Hepatocyte (in vitro differentiated cells): ENCODE measurements around the gene MAP2. TPM values are rescaled to one million over a fixed set of nuclear protein-coding genes. Genes with fewer than 3 reads are reported as not detected.
"Not testable (repeated sequence)": the region's sequence is repeated elsewhere in the genome, so short reads cannot be mapped to it uniquely, and the experiment has no call there.

ENCODE experiments used
- DNase-seq: peaks from one replicate; pipeline ENCODE4 v3.0.0-alpha.2; 2016; ENCODE audit warnings: low spot score
- H2AFZ ChIP-seq: fragments of 200-600 bp; sonication (generic); 2 replicates; pipeline ENCODE4 v1.6.0; 2016; ENCODE audit warnings: antibody characterized with exemption, mild to moderate bottlenecking
- H3K27ac ChIP-seq: fragments of 200-600 bp; sonication (generic); 2 replicates; pipeline ENCODE4 v1.5.1; 2016; ENCODE audit warnings: mild to moderate bottlenecking
- H3K27me3 ChIP-seq: fragments of 200-600 bp; sonication (generic); 2 replicates; pipeline ENCODE4 v1.6.1; 2016
- H3K36me3 ChIP-seq: fragments of 200-600 bp; sonication (generic); replicated peaks from 2 replicates; pipeline ENCODE4 v1.5.1; 2016; ENCODE audit warnings: low read depth; ENCODE audit not compliant: insufficient read depth
- H3K4me1 ChIP-seq: fragments of 200-600 bp; sonication (generic); 2 replicates; pipeline ENCODE4 v1.5.1; 2016; ENCODE audit warnings: mild to moderate bottlenecking, moderate library complexity; ENCODE audit not compliant: insufficient read depth
- H3K4me2 ChIP-seq: fragments of 200-600 bp; sonication (generic); 2 replicates; pipeline ENCODE4 v1.6.0; 2016
- H3K4me3 ChIP-seq: fragments of 200-600 bp; sonication (generic); 2 replicates; pipeline ENCODE4 v1.5.1; 2016; ENCODE audit warnings: mild to moderate bottlenecking
- H3K79me2 ChIP-seq: fragments of 200-600 bp; sonication (generic); 2 replicates; pipeline ENCODE4 v1.6.0; 2017; ENCODE audit warnings: mild to moderate bottlenecking
- H3K9me2 ChIP-seq: fragments of 200-600 bp; sonication (generic); replicated peaks from 2 replicates; pipeline ENCODE4 v1.6.0; 2017; ENCODE audit warnings: mild to moderate bottlenecking; ENCODE audit not compliant: insufficient read depth
- H3K9me3 ChIP-seq: fragments of 200-600 bp; sonication (generic); 2 replicates; pipeline ENCODE4 v1.5.1; 2016; ENCODE audit warnings: low read depth, mild to moderate bottlenecking
- H4K20me1 ChIP-seq: fragments of 200-600 bp; sonication (generic); 2 replicates; pipeline ENCODE4 v1.6.0; 2016; ENCODE audit warnings: mild to moderate bottlenecking; ENCODE audit not compliant: insufficient read depth, poor library complexity, severe bottlenecking
- CTCF ChIP-seq: fragments of 200-600 bp; sonication (generic); IDR thresholded peaks from 2 replicates; pipeline ENCODE4 v1.5.1; 2016; ENCODE audit warnings: antibody characterized with exemption, mild to moderate bottlenecking; ENCODE audit not compliant: poor library complexity
- EZH2 ChIP-seq: fragments of 200-600 bp; sonication (generic); IDR thresholded peaks from 2 replicates; pipeline ENCODE4 v1.6.1; 2016; ENCODE audit warnings: antibody characterized with exemption, mild to moderate bottlenecking, borderline replicate concordance
- EZH2phosphoT487 ChIP-seq: fragments of 200-600 bp; sonication (generic); IDR thresholded peaks from one replicate; pipeline ENCODE4 v1.6.1; 2018; ENCODE audit warnings: antibody characterized with exemption, mild to moderate bottlenecking, low read depth, moderate library complexity; ENCODE audit not compliant: unreplicated experiment, severe bottlenecking
- WGBS: methylation state at CpG from one replicate; pipeline ENCODE4 v1.1.6; 2016; ENCODE audit warnings: low lambda C conversion rate; ENCODE audit errors: missing lambda C conversion rate; 5-methylcytosine and 5-hydroxymethylcytosine counted together
- polyA plus RNA-seq: library from polyadenylated mRNA; unstranded; fragments of >200 nt; fragmentation: Nextera tagmentation; extraction: Ambion mirVana; gene quantifications from 2 replicates; pipeline ENCODE4 v1.2.1, GENCODE V29; 2016
- total RNA-seq: library from RNA; depleted of rRNA; stranded (reverse); fragments of >200 nt; gene quantifications from 2 replicates; pipeline ENCODE4 v1.2.3, GENCODE V29; 2014

The MAP2 gene
- total and polyA plus RNA-seq, 2 experiments from 2014 or later, result 4.6 to 5.8 TPM

DNA sequence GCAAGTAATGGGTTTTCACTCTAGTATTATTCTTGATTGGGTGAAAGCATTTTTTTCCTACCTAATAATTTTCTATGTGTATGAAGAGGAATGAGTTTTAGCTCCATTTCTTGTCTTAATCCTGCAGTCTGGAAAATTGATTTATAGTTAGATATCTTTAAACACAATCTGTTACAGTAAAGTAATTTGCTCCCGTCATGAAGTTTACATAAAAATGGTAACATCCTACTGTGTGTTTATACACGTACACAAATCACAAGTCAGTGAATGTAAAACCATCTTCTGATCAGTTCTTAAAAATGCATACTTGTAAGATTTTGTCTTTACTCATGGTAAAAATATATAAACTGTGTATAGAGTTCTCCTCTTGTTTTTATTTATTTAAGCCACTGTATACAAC is 51.1 kb downstream of the MAP2 start:
- Histone ChIP-seq H3K9me2 (no peaks in the 10 kb centered on the region), H3K4me3 (no peak overlapping the region), H3K9me3 (no peaks in the 10 kb centered on the region), H3K27ac (no peak overlapping the region), H3K4me1 (peaks cover 8% of the 10 kb centered on the region), H3K79me2 (no peaks in the 10 kb centered on the region), H3K4me2 (no peak overlapping the region), H3K36me3 (no peaks in the 10 kb centered on the region), H2AFZ (no peak overlapping the region), H3K27me3 (no peaks in the 10 kb centered on the region), H4K20me1 (no peaks in the 10 kb centered on the region)
- WGBS, result 66% methylated on average over 2 of the region's 2 CpGs
- no peak for DNase-seq
- TF ChIP-seq CTCF, result no peak
- no peak for TF ChIP-seq EZH2phosphoT487
- no peak for TF ChIP-seq EZH2

DNA sequence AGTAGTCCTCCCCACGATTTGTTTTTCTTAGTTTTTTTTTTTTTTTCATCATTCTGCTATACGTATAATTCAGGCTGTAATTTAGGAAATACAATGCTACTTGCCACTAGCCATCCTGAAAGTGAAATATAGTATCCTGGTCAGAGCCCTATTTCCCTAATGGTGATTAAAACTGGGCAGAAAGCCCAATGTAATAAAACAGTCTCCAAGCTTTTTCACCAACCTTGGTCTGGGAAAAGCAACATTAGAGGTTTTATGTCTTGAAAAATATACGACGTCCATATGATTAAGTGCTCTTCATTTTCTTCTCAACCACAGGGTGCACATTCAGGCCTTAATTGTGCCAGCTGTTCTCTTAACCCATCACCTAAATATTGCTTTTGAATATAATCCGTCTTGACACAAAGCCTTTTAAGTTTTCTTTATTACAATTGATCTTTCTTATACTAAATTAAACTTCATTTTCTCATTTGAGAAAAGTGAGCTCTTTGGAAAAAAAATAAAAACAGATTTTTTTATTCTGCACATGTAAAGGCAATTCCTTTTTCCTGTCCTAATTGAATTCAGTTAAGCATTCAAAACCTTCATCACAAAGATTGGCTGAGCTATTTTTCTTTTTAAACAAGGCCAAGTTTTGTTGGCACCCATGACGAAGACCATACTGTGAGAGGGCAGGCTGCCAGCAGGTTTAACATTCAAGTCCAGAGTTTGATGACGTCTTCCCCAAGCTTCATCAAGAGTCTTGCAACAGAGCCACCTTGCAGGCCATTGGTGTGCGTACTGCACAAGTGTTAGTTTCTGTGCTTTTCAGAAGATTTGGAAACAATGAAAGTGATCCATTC is 52.7 kb downstream of the MAP2 start:
- Histone ChIP-seq H3K4me3 (no peak overlapping the region), H3K4me2 (no peak overlapping the region), H4K20me1 (no peaks in the 10 kb centered on the region), H3K27me3 (no peaks in the 10 kb centered on the region), H3K4me1 (peaks cover 8% of the 10 kb centered on the region), H3K9me3 (no peaks in the 10 kb centered on the region), H3K36me3 (no peaks in the 10 kb centered on the region), H3K27ac (no peak overlapping the region), H3K9me2 (no peaks in the 10 kb centered on the region), H3K79me2 (no peaks in the 10 kb centered on the region), H2AFZ (no peak overlapping the region)
- TF ChIP-seq CTCF, result no peak
- no peak for TF ChIP-seq EZH2
- no peak for TF ChIP-seq EZH2phosphoT487
- DNase-seq, result peak; percentile 43
- 62% methylated on average over 8 of the region's 8 CpGs for WGBS

DNA sequence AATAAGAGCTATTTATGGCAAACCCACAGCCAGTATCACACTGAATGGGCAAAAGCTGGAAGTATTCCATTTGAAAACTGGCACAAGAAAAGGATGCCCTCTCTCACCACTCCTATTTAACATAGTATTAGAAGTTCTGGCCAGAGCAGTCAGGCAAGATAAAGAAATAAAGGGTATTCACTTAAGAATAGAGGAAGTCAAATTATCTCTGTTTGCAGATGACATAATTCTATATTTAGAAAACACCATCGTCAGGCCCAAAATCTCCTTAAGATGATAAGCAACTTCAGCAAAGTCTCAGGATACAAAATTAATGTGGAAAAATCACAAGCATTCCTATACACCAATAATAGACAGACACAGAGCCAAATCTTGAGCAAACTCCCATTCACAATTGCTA is 68.4 kb downstream of the MAP2 start:
- H3K79me2 ChIP-seq, H3K9me2 ChIP-seq, H3K27me3 ChIP-seq, H3K4me1 ChIP-seq, H4K20me1 ChIP-seq, H3K4me2 ChIP-seq, H3K9me3 ChIP-seq, H3K4me3 ChIP-seq, H2AFZ ChIP-seq, H3K36me3 ChIP-seq, H3K27ac ChIP-seq, DNase-seq: not testable (repeated sequence)
- 85% methylated on average over 1 of the region's 1 CpG for WGBS

- not testable (repeated sequence) for H3K27me3 ChIP-seq, H3K79me2 ChIP-seq, DNase-seq, H3K4me1 ChIP-seq, H4K20me1 ChIP-seq, H3K9me2 ChIP-seq, H2AFZ ChIP-seq, H3K4me3 ChIP-seq, H3K9me3 ChIP-seq, H3K36me3 ChIP-seq, H3K4me2 ChIP-seq
- 87% methylated on average over 13 of the region's 13 CpGs for WGBS
- H3K27ac ChIP-seq, result peak overlapping the region; percentile 24
Observed at GRCh38 chr2:209495068-209495620, 71.3 kb downstream of the MAP2 start.
